ENCODE measurements around the gene LRRC4.

Gene LRRC4

DNA sequence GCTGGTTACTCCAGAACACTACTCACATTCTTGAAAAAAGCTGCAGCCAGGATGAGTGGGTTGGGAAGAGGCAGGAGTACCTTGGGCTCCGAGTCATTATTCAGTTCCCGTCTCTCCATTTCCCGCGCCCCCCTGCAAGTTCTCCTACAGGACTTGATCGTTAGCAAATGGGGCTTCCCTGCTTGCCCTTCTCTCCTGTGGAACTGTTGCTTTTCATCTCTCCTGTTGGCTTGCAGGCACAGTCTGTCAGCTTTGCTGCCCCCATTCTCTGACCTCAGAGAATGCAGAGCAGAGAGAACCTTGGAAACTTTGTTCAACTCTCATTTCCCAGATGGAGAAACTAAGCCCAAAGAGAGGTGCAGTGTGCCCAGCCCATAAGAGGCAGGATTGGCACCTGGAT, 35.6 kb upstream of the LRRC4 start:
- no peaks in the 10 kb centered on the region for H3K27me3 ChIP-seq
- no peak overlapping the region for H3K27ac ChIP-seq
- no peak for DNase-seq
- H3K4me3 ChIP-seq, result no peak overlapping the region
- peaks cover 0 to 4% (median 0%) of the 10 kb centered on the region in 3 donors for H3K36me3 ChIP-seq
- no peaks in the 10 kb centered on the region for H3K9me3 ChIP-seq
- intact Hi-C loops (cut with DNase I; ENCODE audit: low total_unique reads), result no loop called here
- TF ChIP-seq, protein P1, sequence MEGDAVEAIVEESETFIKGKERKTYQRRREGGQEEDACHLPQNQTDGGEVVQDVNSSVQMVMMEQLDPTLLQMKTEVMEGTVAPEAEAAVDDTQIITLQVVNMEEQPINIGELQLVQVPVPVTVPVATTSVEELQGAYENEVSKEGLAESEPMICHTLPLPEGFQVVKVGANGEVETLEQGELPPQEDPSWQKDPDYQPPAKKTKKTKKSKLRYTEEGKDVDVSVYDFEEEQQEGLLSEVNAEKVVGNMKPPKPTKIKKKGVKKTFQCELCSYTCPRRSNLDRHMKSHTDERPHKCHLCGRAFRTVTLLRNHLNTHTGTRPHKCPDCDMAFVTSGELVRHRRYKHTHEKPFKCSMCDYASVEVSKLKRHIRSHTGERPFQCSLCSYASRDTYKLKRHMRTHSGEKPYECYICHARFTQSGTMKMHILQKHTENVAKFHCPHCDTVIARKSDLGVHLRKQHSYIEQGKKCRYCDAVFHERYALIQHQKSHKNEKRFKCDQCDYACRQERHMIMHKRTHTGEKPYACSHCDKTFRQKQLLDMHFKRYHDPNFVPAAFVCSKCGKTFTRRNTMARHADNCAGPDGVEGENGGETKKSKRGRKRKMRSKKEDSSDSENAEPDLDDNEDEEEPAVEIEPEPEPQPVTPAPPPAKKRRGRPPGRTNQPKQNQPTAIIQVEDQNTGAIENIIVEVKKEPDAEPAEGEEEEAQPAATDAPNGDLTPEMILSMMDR (IDR thresholded peaks at IDR 0.05), result no peak
- H3K4me1 ChIP-seq, result no peaks in the 10 kb centered on the region

DNA sequence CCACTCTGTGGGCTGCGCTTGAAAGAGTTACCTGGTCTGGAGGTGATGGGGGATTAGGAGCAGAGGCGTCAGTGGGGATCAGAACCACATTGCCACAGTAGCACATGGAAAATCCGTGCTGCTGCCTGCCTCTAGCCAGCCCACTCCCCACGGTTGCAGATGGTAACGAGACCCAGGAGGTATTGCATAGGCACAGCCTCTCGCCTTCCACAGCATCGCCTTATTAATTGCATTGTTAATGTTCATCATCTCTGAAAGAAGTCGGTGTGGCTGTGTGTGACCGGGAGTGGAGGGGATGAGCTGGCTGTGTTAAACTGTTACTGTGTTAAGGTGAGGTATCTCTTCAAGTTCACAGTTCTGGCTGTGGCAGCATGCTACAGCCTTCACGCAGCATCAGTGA, 35.2 kb upstream of the LRRC4 start:
- Histone ChIP-seq H3K4me3 (no peak overlapping the region), H3K4me1 (no peaks in the 10 kb centered on the region), H3K9me3 (no peaks in the 10 kb centered on the region), H3K36me3 (no peaks in the 10 kb centered on the region), H3K27me3 (no peaks in the 10 kb centered on the region), H3K27ac (no peak overlapping the region)
- intact Hi-C loops (cut with DNase I; ENCODE audit: low total_unique reads), result no loop called here
- no peak for DNase-seq
- TF ChIP-seq, protein P1 (IDR thresholded peaks at IDR 0.05), result no peak

DNA sequence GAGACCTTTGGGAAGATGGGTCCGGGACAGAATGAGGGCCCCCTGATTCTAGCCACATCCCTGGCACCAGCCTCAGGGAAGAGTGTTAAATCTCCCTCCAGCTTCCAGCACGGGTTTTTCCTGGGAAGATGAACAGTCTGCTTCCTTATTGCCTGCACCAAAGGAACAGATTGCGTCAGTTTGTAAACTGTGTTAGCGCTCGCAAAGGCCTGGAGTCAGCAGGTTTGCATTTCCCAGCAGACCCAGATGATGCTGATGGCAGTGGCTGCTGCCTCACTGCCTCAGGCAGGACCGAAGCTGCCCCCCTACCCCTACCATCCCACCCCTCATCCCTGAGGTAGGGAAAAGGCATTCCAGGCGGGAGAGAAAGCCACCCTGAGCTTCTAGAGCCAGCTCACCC, 34.6 kb upstream of the LRRC4 start:
- intact Hi-C loops (cut with DNase I; ENCODE audit: low total_unique reads), result no loop called here
- no peaks in the 10 kb centered on the region for H3K9me3 ChIP-seq
- TF ChIP-seq, protein P1 (IDR thresholded peaks at IDR 0.05), result no peak
- no peaks in the 10 kb centered on the region for H3K4me1 ChIP-seq
- no peaks in the 10 kb centered on the region for H3K27me3 ChIP-seq
- H3K27ac ChIP-seq, result no peak overlapping the region
- no peak overlapping the region for H3K4me3 ChIP-seq
- DNase-seq, result no peak
- no peaks in the 10 kb centered on the region for H3K36me3 ChIP-seq

DNA sequence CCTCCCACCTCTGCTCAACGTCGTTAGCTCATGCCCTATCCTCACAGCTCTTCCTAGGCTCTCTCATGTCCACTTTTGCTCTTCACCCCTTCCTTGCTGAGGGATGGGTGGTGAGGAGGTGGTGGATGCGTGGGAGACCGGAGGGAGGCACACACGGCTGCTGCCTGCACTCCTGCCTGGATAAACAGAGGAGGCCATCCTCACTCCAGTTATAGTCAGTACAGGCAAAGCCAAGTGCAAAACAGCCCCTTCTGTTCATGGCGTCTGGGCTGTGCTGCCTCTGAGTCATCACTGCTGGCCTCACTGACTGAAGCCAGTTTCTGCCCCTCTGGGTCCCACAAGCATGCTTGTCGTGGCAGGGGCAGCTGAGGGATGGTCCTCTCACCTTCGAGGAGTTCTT, 31.9 kb upstream of the LRRC4 start:
- H3K4me1 ChIP-seq, result no peaks in the 10 kb centered on the region
- intact Hi-C loops (cut with DNase I; ENCODE audit: low total_unique reads), result no loop called here
- TF ChIP-seq, protein P1 (IDR thresholded peaks at IDR 0.05), result no peak
- no peak for DNase-seq
- no peaks in the 10 kb centered on the region for H3K36me3 ChIP-seq
- no peaks in the 10 kb centered on the region for H3K27me3 ChIP-seq
- no peak overlapping the region for H3K4me3 ChIP-seq
- no peak overlapping the region for H3K27ac ChIP-seq
- H3K9me3 ChIP-seq, result no peaks in the 10 kb centered on the region

DNA sequence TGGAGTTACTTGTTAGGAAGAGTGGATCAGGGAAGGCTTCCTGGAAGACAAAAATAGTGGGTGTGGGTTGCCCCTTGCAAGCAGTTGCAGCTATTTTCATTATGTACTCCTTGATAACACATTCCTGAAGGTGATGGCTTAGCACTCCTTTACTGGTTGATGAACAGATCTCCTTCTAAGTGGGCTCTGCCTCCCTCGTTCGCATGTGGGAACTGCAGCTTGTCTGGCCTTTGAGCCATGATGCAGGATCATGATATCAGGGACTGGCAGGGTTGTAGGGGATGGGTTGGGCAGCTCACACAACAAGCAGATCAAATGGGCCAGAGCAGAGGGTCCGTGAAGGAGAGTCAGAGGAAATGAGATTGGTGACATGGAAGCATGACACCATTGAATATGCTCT, 28.8 kb upstream of the LRRC4 start:
- H3K4me1 ChIP-seq, result no peaks in the 10 kb centered on the region
- DNase-seq, result no peak
- H3K4me3 ChIP-seq, result no peak overlapping the region
- TF ChIP-seq, protein P1 (IDR thresholded peaks at IDR 0.05), result no peak
- intact Hi-C loops (cut with DNase I; ENCODE audit: low total_unique reads), result no loop called here
- H3K27ac ChIP-seq, result no peak overlapping the region
- H3K9me3 ChIP-seq, result no peaks in the 10 kb centered on the region
- H3K36me3 ChIP-seq, result no peaks in the 10 kb centered on the region
- no peaks in the 10 kb centered on the region for H3K27me3 ChIP-seq
